NB4 (cell line): Measurements from ENCODE around the gene FBXL12.

Experiments used
- CTCF ChIP-seq: IDR thresholded peaks from one replicate; pipeline ENCODE4 v1.5.1; 2012; ENCODE audit warnings: low read depth, low read length
- MYC ChIP-seq: IDR thresholded peaks from 2 replicates; pipeline ENCODE4 v1.6.1; 2011; ENCODE audit warnings: low read depth, low read length
- POLR2A ChIP-seq: IDR thresholded peaks from 2 replicates; pipeline ENCODE4 v1.6.1; 2011; ENCODE audit warnings: mild to moderate bottlenecking; ENCODE audit not compliant: insufficient read length; ENCODE audit errors: extremely low read depth
- TF ChIP-seq, protein P1 (sequence below): IDR thresholded peaks from 2 replicates; pipeline ENCODE4 v1.6.1; 2011; ENCODE audit warnings: low read depth, low read length

DNA sequence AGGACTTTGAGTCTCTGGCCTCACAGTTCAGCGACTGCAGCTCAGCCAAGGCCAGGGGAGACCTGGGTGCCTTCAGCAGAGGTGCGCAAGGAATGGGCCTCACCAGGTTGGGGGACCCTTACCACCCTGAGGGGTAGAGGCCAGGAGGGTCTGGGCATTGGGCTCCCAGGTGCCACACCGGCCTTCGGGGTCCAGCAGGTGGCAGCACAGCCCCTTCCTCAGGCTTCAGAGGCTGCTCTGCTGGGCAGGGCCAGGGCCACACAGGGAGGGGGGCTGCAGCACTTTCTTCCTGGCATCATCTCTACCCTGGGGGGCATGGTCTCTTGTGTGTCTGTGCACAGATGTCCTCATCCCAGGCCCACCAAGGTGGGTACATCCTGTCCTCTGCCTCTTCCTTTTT is 29.2 kb upstream of the FBXL12 start:
- peak; percentile 82 for TF ChIP-seq CTCF
- no peak for TF ChIP-seq POLR2A
- TF ChIP-seq, protein P1, sequence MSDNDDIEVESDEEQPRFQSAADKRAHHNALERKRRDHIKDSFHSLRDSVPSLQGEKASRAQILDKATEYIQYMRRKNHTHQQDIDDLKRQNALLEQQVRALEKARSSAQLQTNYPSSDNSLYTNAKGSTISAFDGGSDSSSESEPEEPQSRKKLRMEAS: no peak
- TF ChIP-seq MYC: no peak
